Measurements from ENCODE around the gene SLC38A10. TPM values are rescaled to one million over a fixed set of nuclear protein-coding genes. Genes with fewer than 3 reads are reported as not detected.

SLC38A10 gene
- polyA plus RNA-seq, 1 of the 3 experiments (the other 2 are of a cell fraction), result 82.2 TPM

DNA sequence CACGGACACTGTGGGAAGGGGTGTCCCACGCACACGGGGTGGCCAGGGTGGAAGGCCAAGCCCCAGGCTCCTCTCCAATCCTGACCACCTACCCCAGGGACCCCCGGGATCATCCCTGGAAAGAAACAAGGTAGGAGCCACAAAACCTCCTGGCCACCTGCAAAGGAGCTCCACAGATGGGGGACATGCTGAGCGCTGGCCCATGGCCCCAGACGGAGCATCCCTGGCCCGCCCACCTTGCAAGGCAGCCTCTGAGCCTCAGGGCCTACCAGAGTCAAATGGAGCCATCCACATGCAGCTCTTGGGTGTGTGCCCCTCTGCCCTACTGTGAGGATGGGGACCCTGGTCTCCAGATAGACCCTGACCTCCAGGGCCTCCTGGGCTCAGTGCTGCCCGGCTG lies 16.3 kb downstream of the SLC38A10 start:
- Histone ChIP-seq H3K36me3 (replicated peaks in 1 of 2; ENCODE audit: control insufficient read depth in 1 of 2, insufficient read depth in 2 of 2, low read length in 1 of 2) (peaks cover 19 to 61% of the 10 kb centered on the region in 2 experiments), H3K27ac (ENCODE audit: low read depth in 2 of 2, low read length in 1 of 2) (no peak overlapping the region; a peak in 1 of 4 replicates)

More for the DNA sequence above, 16.3 kb downstream of the SLC38A10 start:
- H3K4me2 ChIP-seq, result no peak overlapping the region
- H3K27me3 ChIP-seq (ENCODE audit: insufficient read depth), result no peaks in the 10 kb centered on the region
- H3K4me3 ChIP-seq (ENCODE audit: low read depth in 2 of 2, low read length in 1 of 2), result no peak overlapping the region
- H4K20me1 ChIP-seq (ENCODE audit: insufficient read depth), result peaks cover 14% of the 10 kb centered on the region; the same call in 1 of the 2 replicates
- H3K79me2 ChIP-seq (ENCODE audit: insufficient read depth), result peaks cover 3% of the 10 kb centered on the region; the same call in 1 of the 2 replicates
- H2AFZ ChIP-seq (ENCODE audit: low read depth), result no peak overlapping the region
- POLR2A ChIA-PET, result no interaction called here
- 90% methylated on average over 6 of the region's 8 CpGs for WGBS (ENCODE audit: low lambda C conversion rate)
- H3K4me1 ChIP-seq (ENCODE audit: control insufficient read depth in 1 of 2, insufficient read depth in 2 of 2, low read depth in 1 of 2, low read length in 1 of 2), result peaks cover 0 to 21% of the 10 kb centered on the region in 2 experiments; a peak in 1 of 4 replicates
- H3K9me2 ChIP-seq, result no peaks in the 10 kb centered on the region
- no peaks in the 10 kb centered on the region for H3F3A ChIP-seq (replicated peaks; ENCODE audit: insufficient read depth)
- no peak overlapping the region for H3K9ac ChIP-seq
- no peaks in the 10 kb centered on the region for H3K9me3 ChIP-seq
- TF ChIP-seq POLR2AphosphoS5 (IDR thresholded peaks at IDR 0.05; ENCODE audit: low read depth, low read length) (no peak), TEAD4 (IDR thresholded peaks at IDR 0.05; ENCODE audit: borderline replicate concordance, insufficient read depth) (no peak), CHD2 (IDR thresholded peaks at IDR 0.05; ENCODE audit: low read length, partially characterized antibody) (no peak), USF1 (IDR thresholded peaks at IDR 0.05; ENCODE audit: borderline replicate concordance, low read depth) (no peak), FOSL2 (IDR thresholded peaks at IDR 0.05; ENCODE audit: borderline replicate concordance, low read depth) (no peak), ELF1 (IDR thresholded peaks at IDR 0.05) (no peak), FOXJ3 (CRISPR knock-in tag; IDR thresholded peaks at IDR 0.05) (no peak), EP300 (IDR thresholded peaks at IDR 0.05; ENCODE audit: borderline replicate concordance in 1 of 2, low read depth in 1 of 2, low read length in 1 of 2) (no peak), CTCF (IDR thresholded peaks at IDR 0.05) (no peak), SMC3 (IDR thresholded peaks at IDR 0.05; ENCODE audit: low read depth, low read length) (no peak), NFIC (IDR thresholded peaks at IDR 0.05; ENCODE audit: borderline replicate concordance) (no peak), TAF1 (IDR thresholded peaks at IDR 0.05; ENCODE audit: borderline replicate concordance, low read depth, low read length) (no peak), YY1 (IDR thresholded peaks at IDR 0.05; ENCODE audit: low read depth) (no peak)
- TF ChIP-seq, protein P1, sequence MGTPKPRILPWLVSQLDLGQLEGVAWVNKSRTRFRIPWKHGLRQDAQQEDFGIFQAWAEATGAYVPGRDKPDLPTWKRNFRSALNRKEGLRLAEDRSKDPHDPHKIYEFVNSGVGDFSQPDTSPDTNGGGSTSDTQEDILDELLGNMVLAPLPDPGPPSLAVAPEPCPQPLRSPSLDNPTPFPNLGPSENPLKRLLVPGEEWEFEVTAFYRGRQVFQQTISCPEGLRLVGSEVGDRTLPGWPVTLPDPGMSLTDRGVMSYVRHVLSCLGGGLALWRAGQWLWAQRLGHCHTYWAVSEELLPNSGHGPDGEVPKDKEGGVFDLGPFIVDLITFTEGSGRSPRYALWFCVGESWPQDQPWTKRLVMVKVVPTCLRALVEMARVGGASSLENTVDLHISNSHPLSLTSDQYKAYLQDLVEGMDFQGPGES (IDR thresholded peaks at IDR 0.05; ENCODE audit: low read depth, low read length), result no peak
- TF ChIP-seq, protein P2, sequence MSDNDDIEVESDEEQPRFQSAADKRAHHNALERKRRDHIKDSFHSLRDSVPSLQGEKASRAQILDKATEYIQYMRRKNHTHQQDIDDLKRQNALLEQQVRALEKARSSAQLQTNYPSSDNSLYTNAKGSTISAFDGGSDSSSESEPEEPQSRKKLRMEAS (IDR thresholded peaks at IDR 0.05; ENCODE audit: low read depth), result no peak
- CTCF ChIA-PET, result interaction anchor here (0.9 to 4.7 kb wide), 9 partner anchors 12 to 323 kb away, joined by 3 to 55 read pairs (median 4); no protein-coding TSS in a partner anchor
- DNase-seq, result no peak

Measured in SK-N-SH (cell line).